B cell (primary cell): ENCODE results near the gene SKOR1. TPM values are rescaled to one million over a fixed set of nuclear protein-coding genes. Genes with fewer than 3 reads are reported as not detected.

Experiments
- ATAC-seq: fragments of 200-7000 bp; cut with Tn5 transposase; one replicate; pipeline ENCODE4 v1.10.0; 2021; ENCODE audit warnings: low read depth, mild to moderate bottlenecking, moderate number of reproducible peaks, moderate library complexity
- CTCF ChIA-PET: fragments of 350-600 bp; sonication (Branson Sonifier 250); formaldehyde crosslinking; loops from one replicate; lab custom pipeline; 2021; ENCODE audit warnings: antibody characterized with exemption, inconsistent platforms; lab: Charles Lee
- POLR2A ChIA-PET: fragments of 350-600 bp; sonication (Branson Sonifier 250); formaldehyde crosslinking; loops from one replicate; lab custom pipeline; 2021; ENCODE audit warnings: antibody characterized with exemption; lab: Charles Lee
- DNase-seq: peaks from one replicate; pipeline ENCODE4 v3.0.0; 2013
- H2AFZ ChIP-seq: 2 replicates; pipeline ENCODE4 v1.6.1; 2012; ENCODE audit warnings: mild to moderate bottlenecking, low read depth, low read length; ENCODE audit not compliant: insufficient read depth, poor library complexity, severe bottlenecking
- H3K27ac ChIP-seq, 2 donors: 1 replicate in 1 of 2; 2 replicates in 1 of 2; pipeline ENCODE4 v1.5.1; 2012 to 2013; ENCODE audit warnings: low read length in 2 of 2, mild to moderate bottlenecking in 2 of 2, moderate library complexity in 1 of 2
- H3K27me3 ChIP-seq, 4 experiments: fragments of 200-600 bp in 1 of 4; sonication (generic) in 1 of 4; replicated peaks in 1 of 4; 1 replicate in 2 of 4; 2 replicates in 2 of 4; pipeline versions ENCODE4 v1.6.1 to v1.7.0; 2013 to 2016; ENCODE audit warnings: low read length in 3 of 4, mild to moderate bottlenecking in 2 of 4, mixed read lengths in 1 of 4, moderate library complexity in 1 of 4; ENCODE audit not compliant: insufficient read depth in 4 of 4, control insufficient read depth in 3 of 4; ENCODE audit errors: control extremely low read depth in 1 of 4
- H3K36me3 ChIP-seq, 2 experiments: replicated peaks in 1 of 2; 1 replicate in 1 of 2; 2 replicates in 1 of 2; pipeline versions ENCODE4 v1.6.1 to v1.7.1; 2013; ENCODE audit warnings: low read length in 1 of 2; ENCODE audit not compliant: insufficient read depth in 2 of 2, control insufficient read depth in 1 of 2; ENCODE audit errors: control extremely low read depth in 1 of 2, extremely low read depth in 1 of 2
- H3K4me1 ChIP-seq, 2 donors: fragments of 200-600 bp in 1 of 2; sonication (generic) in 1 of 2; 1 replicate in 1 of 2; 2 replicates in 1 of 2; pipeline versions ENCODE4 v1.5.1 to v1.6.1; 2013 to 2017; ENCODE audit warnings: low read length in 2 of 2; ENCODE audit not compliant: control insufficient read depth in 2 of 2, insufficient read depth in 2 of 2
- H3K4me2 ChIP-seq: replicated peaks from 2 replicates; pipeline ENCODE3; 2012; ENCODE audit warnings: mild to moderate bottlenecking, low read depth, low read length; ENCODE audit not compliant: poor library complexity, severe bottlenecking
- H3K4me3 ChIP-seq, 5 experiments: fragments of 200-600 bp in 1 of 5; sonication (generic) in 1 of 5; 1 replicate in 3 of 5; 2 replicates in 2 of 5; pipeline versions ENCODE4 v1.5.1 to v1.7.0; 2011 to 2016; ENCODE audit warnings: low read length in 4 of 5, mild to moderate bottlenecking in 4 of 5, low read depth in 2 of 5, control low read depth in 1 of 5, moderate library complexity in 1 of 5; ENCODE audit not compliant: insufficient read depth in 1 of 5; ENCODE audit errors: control extremely low read depth in 1 of 5, extremely low read depth in 1 of 5
- H3K79me2 ChIP-seq: fragments of 200-600 bp; sonication (generic); one replicate; pipeline ENCODE4 v1.6.0; 2016; ENCODE audit warnings: low read length; ENCODE audit not compliant: control insufficient read depth, insufficient read depth
- H3K9ac ChIP-seq: fragments of 200-600 bp; sonication (generic); 2 replicates; pipeline ENCODE4 v1.6.1; 2017; ENCODE audit warnings: mild to moderate bottlenecking, low read length, moderate library complexity
- H3K9me3 ChIP-seq, 3 donors: one replicate each; pipeline versions ENCODE4 v1.6.1 to v1.7.1; 2013; ENCODE audit warnings: low read length in 2 of 3; ENCODE audit not compliant: control insufficient read depth in 2 of 3, insufficient read depth in 1 of 3; ENCODE audit errors: control extremely low read depth in 1 of 3
- H4K20me1 ChIP-seq: 2 replicates; pipeline ENCODE4 v1.6.0; 2012; ENCODE audit warnings: mild to moderate bottlenecking, low read length; ENCODE audit not compliant: insufficient read depth, control insufficient read depth, poor library complexity, severe bottlenecking
- H3K27ac Mint-ChIP-seq: one replicate; pipeline ENCODE4 v1.8.0; 2021; ENCODE audit warnings: mixed read lengths
- H3K27me3 Mint-ChIP-seq: one replicate; pipeline ENCODE4 v1.8.0; 2021; ENCODE audit warnings: mixed read lengths
- H3K4me1 Mint-ChIP-seq: one replicate; pipeline ENCODE4 v1.8.0; 2021; ENCODE audit warnings: mixed read lengths
- H3K4me3 Mint-ChIP-seq: one replicate; pipeline ENCODE4 v1.8.0; 2021; ENCODE audit warnings: mixed read lengths
- H3K9me3 Mint-ChIP-seq: one replicate; pipeline ENCODE4 v1.8.0; 2022; ENCODE audit warnings: mixed read lengths; ENCODE audit not compliant: insufficient read depth
- CTCF ChIP-seq: fragments of 200-600 bp; IDR thresholded peaks from one replicate; pipeline ENCODE4 v1.8.0; 2022; ENCODE audit warnings: antibody characterized with exemption, mild to moderate bottlenecking
- EZH2 ChIP-seq: IDR thresholded peaks from 2 replicates; pipeline ENCODE4 v1.6.1; 2012; ENCODE audit warnings: borderline replicate concordance, low read depth, mild to moderate bottlenecking, moderate library complexity, low read length; ENCODE audit not compliant: insufficient read depth, poor library complexity, severe bottlenecking
- WGBS: methylation state at CpG from one replicate; pipeline ENCODE4 v1.1.5; 2013; ENCODE audit warnings: missing lambda C conversion rate; ENCODE audit not compliant: insufficient coverage; 5-methylcytosine and 5-hydroxymethylcytosine counted together
- intact Hi-C: fragments of 100-400 bp; cut with micrococcal nuclease; formaldehyde crosslinking; loops from one replicate; pipeline ENCODE4 v1.10.0; 2022
- polyA plus RNA-seq: library from polyadenylated mRNA; depleted of rRNA; stranded (reverse); fragments of >200 nt; gene quantifications from 2 replicates; pipeline ENCODE4 v1.2.3, GENCODE V29; 2012
- total RNA-seq, 2 donors: library from RNA; stranded (reverse); fragments of 120-200 nt in 1 of 2; gene quantifications; 1 replicate in 1 of 2; 2 replicates in 1 of 2; pipeline versions ENCODE4 v1.2.3 to v1.2.4, GENCODE V29; 2013 to 2022

SKOR1 gene
- total and polyA plus RNA-seq, 2 donors (not counting 1 experiment from before 2014, with no cell fraction given): 0.37 to 0.67 TPM

- H3K4me2 ChIP-seq: peak overlapping the region; percentile 89
- Mint-ChIP-seq H3K4me1 (peaks cover 63% of the 10 kb centered on the region), H3K9me3 (no peaks in the 10 kb centered on the region), H3K27ac (peak overlapping the region; percentile 37), H3K27me3 (peaks cover 46% of the 10 kb centered on the region), H3K4me3 (peak overlapping the region; percentile 88)
- H3K79me2 ChIP-seq: no peaks in the 10 kb centered on the region
- ChIA-PET CTCF (interaction anchor here (0.7 to 5.7 kb wide), 16 partner anchors 10 to 933 kb away, joined by 3 to 177 read pairs (median 4); no protein-coding TSS in a partner anchor), POLR2A (interaction anchor here (0.6 to 2.5 kb wide), 4 partner anchors 12 to 442 kb away, joined by 3 to 22 read pairs (median 6); partner anchors contain the start of genes FEM1B, MAP2K5 and SKOR1)
- H4K20me1 ChIP-seq: no peaks in the 10 kb centered on the region
- ATAC-seq (no peak), DNase-seq (no peak)
- peaks cover 54 to 58% of the 10 kb centered on the region in 2 donors for H3K4me1 ChIP-seq
- WGBS: 0% methylated on average over 7 of the region's 16 CpGs
- no peak overlapping the region for H3K27ac ChIP-seq
- no peak for TF ChIP-seq EZH2
- TF ChIP-seq CTCF: no peak
- peak overlapping the region; percentile 65 for H3K9ac ChIP-seq
- H3K4me3 ChIP-seq: peak overlapping the region; percentile 19 to 74 (median 48)
- H3K9me3 ChIP-seq: peaks cover 0 to 39% (median 0%) of the 10 kb centered on the region in 3 donors
- intact Hi-C loops: loop anchor here (1.0 to 5.0 kb wide), 5 partner anchors 13 to 969 kb away; partner anchors contain the start of gene C15orf61
- H3K27me3 ChIP-seq: peaks cover 0 to 67% (median 40%) of the 10 kb centered on the region in 4 experiments
- H2AFZ ChIP-seq: peak overlapping the region; percentile 64
- H3K36me3 ChIP-seq: no peaks in the 10 kb centered on the region
These were observed 10.8 kb downstream of the SKOR1 start for GRCh38 chr15:67836134-67836455.

GRCh38 chr15:67836477-67836876 lies 11.2 kb downstream of the SKOR1 start:
- no peak overlapping the region for H2AFZ ChIP-seq
- TF ChIP-seq CTCF (peak; percentile 95), EZH2 (no peak)
- ATAC-seq: no peak
- H3K27ac ChIP-seq: no peak overlapping the region
- H3K9ac ChIP-seq: peak overlapping the region; percentile 65
- no peaks in the 10 kb centered on the region for H3K79me2 ChIP-seq
- peak; percentile 79 for DNase-seq
- peaks cover 0 to 63% (median 36%) of the 10 kb centered on the region in 4 experiments for H3K27me3 ChIP-seq
- peaks cover 66% of the 10 kb centered on the region for H3K4me1 Mint-ChIP-seq
- POLR2A ChIA-PET: interaction anchor here (0.6 to 2.5 kb wide), 3 partner anchors 53 to 441 kb away, joined by 3 to 22 read pairs (median 5); partner anchors contain the start of genes FEM1B and MAP2K5
- 33% methylated on average over 6 of the region's 8 CpGs for WGBS
- peaks cover 0 to 39% (median 0%) of the 10 kb centered on the region in 3 donors for H3K9me3 ChIP-seq
- H3K9me3 Mint-ChIP-seq: no peaks in the 10 kb centered on the region
- H3K4me3 ChIP-seq: peak overlapping the region in 4 of 5 experiments; percentile 19 to 74 (median 53)
- H3K27me3 Mint-ChIP-seq: peaks cover 43% of the 10 kb centered on the region
- H3K4me3 Mint-ChIP-seq: peak overlapping the region; percentile 88
- peak overlapping the region; percentile 68 for H3K27ac Mint-ChIP-seq
- H4K20me1 ChIP-seq: no peaks in the 10 kb centered on the region
- peak overlapping the region; percentile 89 for H3K4me2 ChIP-seq
- CTCF ChIA-PET: interaction anchor here (0.7 to 5.7 kb wide), 18 partner anchors 10 to 933 kb away, joined by 3 to 177 read pairs (median 4); partner anchors contain the start of gene C15orf61
- intact Hi-C loops: loop anchor here (1.0 to 5.0 kb wide), 5 partner anchors 14 to 969 kb away; partner anchors contain the start of gene C15orf61
- no peaks in the 10 kb centered on the region for H3K36me3 ChIP-seq
- H3K4me1 ChIP-seq: peaks cover 57 to 62% of the 10 kb centered on the region in 2 donors
